HG02623 (cell line): ENCODE results near the gene NFATC2.

ENCODE experiments used
- ATAC-seq: cut with Tn5 transposase; IDR thresholded peaks from one replicate; pipeline ENCODE4 v1.9.1; 2021; ENCODE audit warnings: moderate library complexity; ENCODE audit not compliant: unreplicated experiment

Gene NFATC2

DNA sequence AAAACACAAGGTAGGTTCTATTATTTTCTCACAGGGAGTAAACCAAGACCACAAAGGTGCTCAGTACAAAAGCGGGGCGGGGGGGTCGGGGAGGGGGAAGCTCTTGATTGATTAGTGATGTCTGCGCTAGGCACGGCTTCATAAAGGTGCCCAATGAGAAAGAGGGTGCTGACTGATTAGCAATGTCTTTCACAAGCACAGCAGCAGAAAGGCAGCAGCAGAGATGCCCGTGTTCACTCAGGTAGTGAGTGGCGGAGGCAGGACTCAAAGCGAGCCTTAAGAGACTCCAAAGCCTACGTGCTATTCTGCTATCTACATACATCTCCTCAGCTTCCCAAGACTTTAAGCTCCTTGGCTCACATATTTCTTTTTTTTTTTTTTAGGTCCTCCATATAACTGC, 20.3 kb downstream of the NFATC2 start:
- ATAC-seq, result no peak

DNA sequence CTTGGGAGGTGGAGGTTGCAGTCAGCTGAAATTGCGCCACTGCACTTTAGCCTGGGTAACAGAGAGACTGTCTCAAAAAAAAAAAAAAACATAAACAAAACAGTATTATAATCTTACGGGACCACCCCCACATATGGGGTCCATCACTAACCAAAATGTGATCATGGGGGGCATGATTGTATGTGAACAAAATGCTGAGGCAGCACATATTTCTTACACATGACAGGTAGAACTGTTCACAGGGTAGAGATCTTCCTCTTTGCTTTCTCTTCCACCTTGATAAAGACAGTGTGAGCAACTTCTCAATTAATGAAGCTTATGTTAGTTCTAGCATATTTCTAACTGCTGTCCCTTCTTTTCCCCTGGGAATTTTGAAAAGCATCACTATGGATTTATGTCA, 24.7 kb downstream of the NFATC2 start:
- ATAC-seq, result no peak

DNA sequence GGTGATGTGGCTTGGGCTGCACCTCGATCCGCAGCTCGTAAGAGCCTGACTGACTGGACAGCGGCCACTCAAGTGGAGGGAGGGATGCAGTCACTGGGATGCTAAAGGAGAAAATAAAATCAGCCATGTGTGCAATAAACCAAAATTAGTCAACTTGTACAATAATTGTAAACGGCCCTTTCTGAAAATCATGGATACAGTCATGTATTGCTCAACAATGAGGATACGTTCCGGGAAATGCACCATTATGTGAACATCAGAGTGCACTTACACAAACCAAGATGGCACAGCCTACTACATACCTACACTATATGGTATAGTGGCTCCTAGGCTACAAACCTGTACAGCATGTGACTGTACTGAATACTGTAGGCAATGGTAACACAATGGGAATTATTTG, 25.7 kb downstream of the NFATC2 start:
- no peak for ATAC-seq

DNA sequence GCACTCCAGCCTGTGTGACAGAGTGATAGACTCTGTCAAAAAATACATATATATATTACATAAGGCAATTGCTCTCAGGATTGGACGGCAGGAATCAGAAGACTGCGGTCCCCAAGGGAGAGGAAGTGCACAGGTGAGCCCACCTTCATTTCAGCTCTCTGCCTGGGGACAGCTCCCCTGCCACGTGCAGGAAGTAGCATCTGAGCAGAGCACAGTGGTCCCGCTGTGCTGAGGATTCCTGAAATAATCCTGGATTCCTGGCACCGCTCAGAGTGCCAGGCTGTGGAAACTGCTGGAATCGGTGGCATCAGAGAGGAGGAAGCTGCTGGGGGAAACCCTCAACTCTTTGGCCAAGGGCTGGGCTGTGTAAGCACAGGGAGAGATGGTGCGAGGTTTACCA, 27.7 kb downstream of the NFATC2 start:
- no peak for ATAC-seq

DNA sequence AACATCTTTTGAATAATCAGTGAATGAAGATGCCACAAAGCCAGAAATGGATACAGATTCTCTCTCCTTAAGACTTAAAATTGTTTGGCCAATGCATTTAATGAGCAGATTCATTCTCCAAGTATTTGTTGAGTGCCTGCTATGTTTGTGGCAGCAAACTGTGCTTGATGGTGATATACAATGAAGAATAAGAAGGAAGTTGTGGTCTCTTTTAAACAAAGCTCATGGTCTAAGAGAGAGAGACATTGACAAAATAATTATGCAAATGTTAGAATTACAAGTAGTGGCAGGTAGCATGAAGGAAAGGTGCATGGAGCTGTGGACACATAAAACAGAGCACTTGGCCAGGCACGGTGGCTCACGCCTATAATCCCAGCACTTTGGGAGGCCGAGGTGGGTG, 28.3 kb downstream of the NFATC2 start:
- ATAC-seq, result no peak

DNA sequence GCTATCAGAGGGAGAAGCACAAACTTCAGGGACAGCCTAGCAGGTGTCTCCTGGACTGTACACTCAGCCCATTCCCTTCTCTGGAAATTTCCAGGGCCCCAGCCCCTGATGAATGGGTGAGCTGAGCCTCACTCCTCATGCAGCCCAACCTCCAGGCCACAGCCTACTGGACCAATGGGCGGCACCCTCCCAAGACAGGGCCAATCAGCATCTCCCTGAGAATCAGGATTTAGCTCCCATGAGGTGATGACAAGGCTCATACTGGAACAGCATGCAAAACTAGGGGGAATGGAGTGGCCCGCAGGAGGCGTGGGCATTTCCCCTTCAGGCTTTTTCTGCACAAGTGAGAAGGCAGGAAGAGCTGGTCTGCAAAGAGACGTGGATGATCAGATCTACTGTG, 29.0 kb downstream of the NFATC2 start:
- ATAC-seq, result no peak

DNA sequence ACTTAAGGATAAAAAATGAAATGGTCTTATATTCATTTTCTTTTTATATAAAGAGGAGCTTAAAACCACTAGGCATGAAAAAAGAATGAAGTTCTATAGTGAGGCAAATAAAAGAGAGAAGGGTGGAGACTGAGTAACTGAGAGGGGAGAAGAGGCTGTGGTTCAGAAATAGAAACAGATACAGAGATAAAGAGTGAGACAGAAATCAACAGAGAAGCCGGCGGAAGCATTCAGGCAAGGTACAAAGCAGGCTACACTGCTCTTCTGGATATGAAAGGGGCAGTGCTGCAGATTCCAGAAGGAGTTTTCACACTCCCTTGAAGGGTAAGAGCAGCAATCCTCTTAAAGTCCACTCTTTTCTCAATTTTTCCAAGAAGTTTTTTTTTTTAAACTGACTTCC, 29.9 kb downstream of the NFATC2 start:
- ATAC-seq, result no peak

DNA sequence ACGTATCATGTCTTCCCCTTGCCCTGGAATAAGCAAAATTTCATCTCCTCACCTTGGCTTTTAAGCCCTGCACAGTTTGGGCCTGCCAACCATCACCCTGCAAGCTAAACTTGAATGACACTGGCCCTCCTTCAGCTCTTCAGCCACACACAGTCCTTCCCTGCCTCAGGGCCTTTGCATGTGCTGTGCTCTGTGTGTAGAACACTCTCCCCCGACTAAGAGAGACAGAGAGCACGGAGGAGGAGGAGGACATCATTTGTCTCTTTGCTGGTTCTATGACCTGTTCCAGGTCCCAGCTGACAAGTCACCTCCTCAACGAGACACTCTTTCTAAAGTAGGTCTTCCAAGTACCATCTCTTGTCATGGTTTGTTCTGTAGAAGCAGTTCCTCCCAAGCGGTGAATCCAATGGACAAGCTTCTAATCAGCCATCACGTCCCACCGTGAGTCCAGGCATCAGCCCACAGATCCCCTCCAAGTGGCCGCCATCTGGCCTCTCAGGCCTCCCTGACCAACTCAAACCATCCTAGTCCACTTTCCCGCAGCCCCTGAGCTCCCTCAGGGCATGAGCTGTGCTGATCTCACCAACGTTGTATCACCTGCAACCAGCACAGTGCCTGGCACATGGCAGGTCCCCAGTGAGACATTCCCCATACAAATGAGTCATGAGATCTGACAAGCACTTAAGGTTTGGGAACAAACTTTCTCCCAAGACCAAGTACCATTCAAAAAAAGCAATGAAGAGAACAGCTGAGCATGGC, 30.5 kb downstream of the NFATC2 start:
- no peak for ATAC-seq

DNA sequence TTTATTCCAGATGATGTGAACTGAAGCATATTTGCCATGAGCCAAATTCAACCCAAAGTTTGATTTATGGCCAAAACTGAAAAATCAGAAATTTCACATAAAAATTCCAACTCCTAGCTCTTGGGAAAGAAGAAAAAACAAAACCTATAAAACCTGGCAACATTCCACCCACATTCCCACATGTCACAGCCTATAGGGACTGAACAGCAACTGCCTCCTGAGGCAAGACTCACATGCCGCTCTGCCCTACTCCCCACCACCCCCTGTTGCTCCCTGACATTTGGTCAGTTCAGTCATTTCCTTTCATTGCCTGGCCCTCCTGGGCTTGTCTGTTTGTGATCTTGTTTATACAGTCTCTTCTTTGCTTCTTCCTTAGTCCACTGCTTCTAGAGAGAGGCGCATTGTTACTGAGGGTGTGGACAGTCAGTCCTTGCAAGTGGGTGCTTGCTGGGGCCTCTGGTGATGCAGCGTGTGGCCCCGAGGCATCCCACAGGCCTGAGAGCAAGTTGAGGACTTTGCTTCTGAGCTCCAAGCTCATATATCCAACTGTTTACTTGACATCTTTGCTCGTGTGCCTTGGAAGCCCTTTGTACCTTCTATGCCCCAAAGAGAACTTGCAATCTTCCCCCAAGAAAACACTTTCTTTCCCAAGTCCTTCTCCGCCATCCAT, 31.4 kb downstream of the NFATC2 start:
- no peak for ATAC-seq

DNA sequence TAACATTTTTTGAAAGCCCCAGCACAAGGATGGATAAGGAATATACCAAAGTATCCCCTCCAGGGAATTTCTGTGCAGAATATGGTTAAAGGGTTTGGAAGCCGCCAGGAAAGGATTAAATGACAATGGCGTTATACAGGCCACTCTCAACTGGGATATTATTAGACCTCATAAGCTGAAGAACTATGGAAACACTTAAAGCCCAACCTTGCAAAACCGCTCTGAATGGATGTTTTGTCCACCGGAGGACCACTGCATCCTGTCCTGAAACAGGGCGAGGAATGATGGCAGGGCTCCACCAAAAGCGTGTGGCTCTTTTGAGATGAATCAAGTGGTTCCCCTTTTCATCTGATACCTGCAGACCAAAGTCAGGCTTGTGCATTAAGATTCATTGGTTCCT, 32.4 kb downstream of the NFATC2 start:
- no peak for ATAC-seq

DNA sequence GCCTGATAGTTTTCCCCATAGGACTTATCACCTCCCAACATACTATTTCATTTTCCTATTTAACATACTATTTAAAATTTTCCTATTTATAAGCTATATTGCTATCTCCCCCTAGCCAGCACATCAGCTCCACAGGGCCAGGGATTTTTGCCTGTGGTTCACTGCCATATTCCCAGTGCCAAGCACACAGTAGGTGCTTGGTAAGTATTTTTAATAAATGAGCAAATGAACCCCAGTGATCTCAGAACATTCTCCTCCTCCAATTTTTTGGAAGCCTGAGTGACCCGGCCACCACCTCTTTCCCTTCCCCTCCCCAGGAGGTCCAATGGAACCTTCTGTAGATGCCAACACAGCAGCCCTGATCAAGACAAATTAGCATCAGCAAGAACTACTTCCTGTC, 33.3 kb downstream of the NFATC2 start:
- ATAC-seq, result no peak

DNA sequence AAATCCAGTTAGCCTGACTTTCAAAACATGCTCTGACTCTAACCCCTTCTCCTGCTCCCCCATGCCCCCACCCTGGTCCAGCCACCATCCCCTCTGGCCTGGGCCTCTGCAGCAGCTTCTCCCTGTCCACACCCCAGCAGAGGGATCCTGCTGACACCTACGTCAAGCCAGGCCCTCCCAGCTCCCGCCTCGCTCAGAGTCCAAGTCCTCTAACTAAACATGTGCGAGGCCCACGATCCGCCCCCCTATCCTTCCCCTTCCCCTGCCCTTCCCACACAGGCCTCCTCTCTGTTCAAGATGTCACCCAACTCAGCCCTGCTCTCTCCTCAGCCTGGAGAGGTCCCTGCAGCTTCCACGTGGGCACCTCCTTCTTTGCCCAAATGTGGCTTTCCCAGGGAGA, 33.7 kb downstream of the NFATC2 start:
- no peak for ATAC-seq

DNA sequence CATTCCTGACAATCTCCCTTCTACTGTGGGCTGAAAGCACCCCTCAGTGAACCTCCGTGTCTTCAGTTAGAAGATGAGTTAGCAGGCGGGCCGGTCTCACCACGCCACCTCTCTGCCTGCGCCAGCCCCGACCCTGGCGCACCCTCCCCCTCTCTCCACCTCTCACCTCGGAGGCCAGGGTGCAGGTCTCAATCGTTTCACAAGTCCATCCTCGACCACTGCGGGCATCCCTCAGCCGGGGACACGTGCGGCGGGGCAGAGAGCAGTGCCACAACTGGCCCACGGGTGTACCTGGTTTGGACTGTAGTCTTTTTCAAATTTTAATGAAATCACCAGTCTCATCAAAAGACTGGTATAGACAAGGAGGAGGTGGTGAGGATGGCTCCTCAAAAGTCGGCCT, 34.4 kb downstream of the NFATC2 start:
- no peak for ATAC-seq

DNA sequence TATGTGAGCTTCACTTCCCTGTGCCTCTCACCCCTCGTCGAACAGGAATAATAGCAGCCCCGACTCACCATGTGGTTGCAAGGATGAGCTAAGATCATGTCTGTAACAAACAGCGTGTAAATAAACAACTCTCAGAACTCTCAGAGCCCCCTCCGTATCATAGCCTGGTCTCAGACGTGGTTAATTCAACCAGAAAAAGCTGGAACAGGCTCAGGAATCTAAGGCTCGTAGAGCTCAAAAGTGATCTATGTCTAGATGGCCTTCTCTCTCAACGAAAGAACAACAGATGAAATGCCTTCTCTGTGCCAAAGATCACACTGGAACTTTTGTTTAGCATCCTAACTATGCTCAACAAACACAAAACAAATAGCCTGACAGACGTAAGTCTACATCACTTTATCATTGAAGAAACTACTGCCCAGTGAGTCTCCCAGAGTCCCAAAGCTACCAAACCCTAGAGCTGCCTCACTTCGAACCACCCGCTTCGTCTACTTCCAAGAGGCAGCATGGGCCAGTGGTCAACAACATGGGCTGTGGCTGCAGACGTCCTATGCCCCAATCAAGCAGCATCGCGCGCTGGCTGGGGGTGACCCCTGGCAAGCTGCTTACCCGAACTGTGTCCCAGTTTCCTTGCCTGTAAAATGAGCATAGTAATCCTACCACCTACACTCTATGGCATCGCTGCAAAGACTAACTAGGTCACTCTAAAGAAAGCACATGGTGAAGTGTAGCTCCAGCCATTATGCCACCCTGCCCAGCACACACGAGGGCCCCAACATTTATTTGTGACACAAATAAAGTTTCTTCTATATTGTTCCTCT, 35.1 kb downstream of the NFATC2 start:
- no peak for ATAC-seq

DNA sequence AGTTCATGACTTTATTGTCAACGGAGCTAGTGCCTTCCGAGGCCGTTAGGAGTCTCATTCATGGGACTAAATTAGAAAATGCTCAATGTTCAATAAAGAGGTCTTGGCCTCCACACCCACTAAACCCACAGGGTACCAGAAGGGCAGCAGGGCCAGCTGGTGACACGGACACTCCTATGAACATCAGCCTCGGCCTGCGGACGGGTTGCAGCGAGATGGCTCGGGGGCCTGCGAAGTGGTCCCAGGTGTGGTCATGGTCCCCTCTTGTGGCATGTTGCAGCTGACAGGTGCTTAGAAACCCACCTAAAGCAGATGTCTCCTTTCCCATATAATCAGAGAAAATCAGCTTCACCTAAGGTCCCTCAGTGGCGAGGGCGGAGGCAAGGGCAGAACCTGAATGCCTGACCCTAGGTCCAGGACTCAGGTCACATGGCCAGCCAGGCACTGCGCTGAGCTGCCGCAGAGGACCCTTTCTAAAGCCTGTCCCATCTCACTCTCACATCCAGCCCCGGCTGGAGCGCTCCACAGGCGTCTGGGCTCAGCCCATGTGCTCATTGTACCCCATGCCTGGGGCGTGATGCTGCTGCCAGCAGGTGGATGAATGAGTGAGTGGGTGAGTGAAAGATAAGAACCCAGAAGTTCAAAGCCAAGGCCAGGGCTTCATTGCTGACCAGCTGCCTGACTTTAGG, 35.8 kb downstream of the NFATC2 start:
- no peak for ATAC-seq

DNA sequence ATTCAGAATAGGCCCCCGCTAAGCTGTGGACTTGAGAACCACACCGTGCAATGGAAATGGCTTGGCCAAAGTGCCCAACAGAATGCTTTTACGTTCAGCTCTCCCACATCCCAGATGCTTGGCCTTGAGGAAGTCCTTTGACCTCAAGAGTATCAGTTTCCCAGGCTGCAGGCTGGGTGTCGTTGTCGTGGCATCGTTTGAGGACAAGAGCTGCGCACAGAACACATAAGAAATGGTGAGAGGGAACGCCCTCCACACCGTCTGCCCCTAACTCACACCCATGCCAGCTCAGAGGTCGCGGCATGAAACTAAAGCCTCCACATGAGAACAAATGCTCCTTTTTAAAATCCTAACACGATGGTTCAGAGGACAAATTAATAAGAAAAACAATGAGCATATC, 37.0 kb downstream of the NFATC2 start:
- ATAC-seq, result no peak

DNA sequence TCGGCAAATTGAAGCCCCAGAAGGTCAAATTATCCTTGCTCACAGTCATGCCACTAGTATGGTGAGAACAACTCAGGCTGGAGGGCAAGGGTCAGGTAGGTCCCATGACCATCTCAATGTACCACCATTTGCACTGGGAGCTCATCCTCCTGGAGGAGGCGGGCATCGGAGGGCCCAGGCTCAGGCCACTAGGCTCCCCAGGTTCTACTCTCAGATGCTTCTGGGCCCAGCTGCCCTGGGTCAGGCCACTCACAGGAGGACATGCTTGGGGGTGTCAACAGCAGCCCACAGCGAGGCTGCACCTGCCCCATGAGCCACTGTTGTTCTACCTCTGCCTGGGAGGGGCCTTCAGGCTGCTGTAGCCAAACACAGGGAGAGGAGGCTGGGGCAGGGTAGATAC, 39.1 kb downstream of the NFATC2 start:
- ATAC-seq, result no peak

DNA sequence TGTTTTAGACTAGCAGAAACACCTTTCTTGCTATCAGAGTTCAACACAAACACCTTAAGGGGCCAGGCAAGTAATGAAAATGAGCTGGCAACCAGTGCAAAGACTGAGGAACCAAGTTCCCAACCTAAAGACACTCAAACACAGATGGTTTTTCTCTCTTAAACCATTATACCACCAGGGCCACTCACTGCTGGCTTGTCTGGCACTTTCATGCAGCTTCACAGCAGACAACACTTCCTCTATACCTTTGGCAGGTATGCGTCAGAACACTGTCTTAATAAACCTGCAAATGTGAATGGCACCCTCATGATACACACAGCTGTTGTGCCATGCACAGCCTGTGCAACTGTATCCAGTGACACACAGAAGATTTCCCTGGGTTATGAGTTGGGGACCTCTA, 41.6 kb downstream of the NFATC2 start:
- ATAC-seq, result no peak

DNA sequence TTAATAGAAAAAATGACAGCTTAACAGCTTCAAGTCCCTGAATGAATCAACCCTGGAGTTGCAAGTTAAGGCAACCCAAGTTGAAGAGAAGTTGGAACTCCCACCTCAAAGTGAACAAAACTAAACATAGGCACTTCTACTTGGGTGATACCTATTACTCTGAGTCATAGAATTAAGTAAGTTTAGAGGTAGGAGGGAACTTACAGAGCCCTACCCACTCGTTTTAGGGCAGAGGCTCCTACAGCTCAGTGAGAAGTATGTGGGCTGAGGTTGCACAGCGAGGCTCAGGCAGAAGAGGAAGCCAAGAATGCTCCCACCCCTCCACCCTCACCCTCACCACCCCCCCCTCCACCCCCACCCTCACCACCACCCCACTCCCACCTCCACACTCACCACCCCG, 42.2 kb downstream of the NFATC2 start:
- peak; percentile 85 for ATAC-seq

DNA sequence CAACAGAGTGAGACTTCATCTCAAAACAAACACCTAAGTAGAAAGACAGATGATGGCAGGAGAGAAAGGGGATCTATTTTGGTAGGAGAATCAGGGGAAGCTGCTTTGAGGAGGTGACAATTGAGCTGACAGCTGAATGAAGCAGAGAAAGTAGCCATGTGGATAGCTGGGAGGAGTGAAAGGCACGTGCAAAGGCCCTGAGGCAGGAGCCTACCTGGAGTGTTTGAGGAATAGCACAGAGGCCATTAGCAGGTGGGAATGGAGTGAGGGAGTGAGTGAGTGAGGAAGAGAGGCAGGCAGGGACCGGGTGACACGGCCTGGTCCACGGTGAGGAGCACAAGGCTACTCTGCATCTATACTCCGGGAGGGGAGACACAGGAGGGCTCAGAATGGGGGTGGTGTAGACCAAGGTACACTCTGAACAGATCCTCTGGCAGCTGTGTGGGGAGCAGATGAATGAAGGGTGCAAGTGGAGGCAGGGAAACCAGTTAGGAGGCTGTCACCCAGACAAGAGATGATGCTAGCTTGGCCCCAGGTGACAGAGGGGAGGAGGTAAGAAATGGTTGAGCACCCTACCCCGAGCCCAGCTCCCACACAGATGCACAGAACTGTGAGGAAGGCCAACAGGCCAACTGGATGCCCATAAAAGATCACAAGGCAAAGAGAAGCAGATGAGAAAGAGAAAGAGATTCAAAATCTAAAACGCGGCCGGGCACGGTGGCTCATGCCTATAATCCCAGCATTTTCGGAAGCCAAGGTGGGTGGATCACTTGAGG, 43.6 kb downstream of the NFATC2 start:
- ATAC-seq, result no peak
